PFSK-1 (cell line): ENCODE data around the gene TPSB2.

ENCODE experiments used
- FOXP2 ChIP-seq: optimal IDR thresholded peaks from 2 replicates; pipeline ENCODE3; 2011; ENCODE audit warnings: borderline replicate concordance, control low read depth, inconsistent platforms; ENCODE audit not compliant: insufficient read depth; ENCODE audit errors: extremely low read length, extremely low read depth
- POLR2AphosphoS5 ChIP-seq: IDR thresholded peaks from 2 replicates; pipeline ENCODE4 v1.6.1; 2012; ENCODE audit warnings: low read depth, mild to moderate bottlenecking, control low read depth, low read length, moderate library complexity
- REST ChIP-seq, 2 experiments: IDR thresholded peaks; 2 replicates each; pipeline versions ENCODE4 v1.6.1 to v1.8.0; 2011 to 2012; ENCODE audit warnings: low read depth in 2 of 2, low read length in 2 of 2, control low read depth in 1 of 2, inconsistent platforms in 1 of 2, mild to moderate bottlenecking in 1 of 2, moderate library complexity in 1 of 2; ENCODE audit not compliant: insufficient read depth in 1 of 2
- SIN3A ChIP-seq: IDR thresholded peaks from 2 replicates; pipeline ENCODE4 v1.6.1; 2012; ENCODE audit warnings: mild to moderate bottlenecking, low read length, moderate library complexity, borderline replicate concordance; ENCODE audit not compliant: insufficient read depth
- TAF1 ChIP-seq: IDR thresholded peaks from 2 replicates; pipeline ENCODE4 v1.6.1; 2012; ENCODE audit warnings: low read length, control low read depth, borderline replicate concordance; ENCODE audit not compliant: insufficient read depth

GRCh38 chr16:1184156-1184868 lies 45.7 kb downstream of the TPSB2 start:
- TF ChIP-seq POLR2AphosphoS5 (no peak), REST (IDR thresholded peaks at IDR 0.05; ENCODE audit: insufficient read depth in 1 of 2, low read depth in 2 of 2, low read length in 2 of 2) (no peak), TAF1 (no peak), SIN3A (no peak), FOXP2 (no peak)
